22Rv1 (cell line): ENCODE results near the gene LNPK.
"Not testable (repeated sequence)": the region's sequence is repeated elsewhere in the genome, so short reads cannot be mapped to it uniquely, and the experiment has no call there.

Experiments used
- H3K27ac ChIP-seq: fragments of 450-650 bp; 2 replicates; pipeline ENCODE4 v1.5.1; 2017
- ZFX ChIP-seq: fragments of 450-650 bp; IDR thresholded peaks from 2 replicates; pipeline ENCODE4 v1.6.1; 2017; ENCODE audit warnings: antibody characterized with exemption, borderline replicate concordance
- TF ChIP-seq, protein P1 (sequence below): fragments of 450-650 bp; IDR thresholded peaks from 2 replicates; pipeline ENCODE4 v1.5.1; 2017; ENCODE audit warnings: mild to moderate bottlenecking

LNPK gene

GRCh38 chr2:175904035-175904434, 98.0 kb downstream of the LNPK start:
- no peak for TF ChIP-seq ZFX
- TF ChIP-seq, protein P1, sequence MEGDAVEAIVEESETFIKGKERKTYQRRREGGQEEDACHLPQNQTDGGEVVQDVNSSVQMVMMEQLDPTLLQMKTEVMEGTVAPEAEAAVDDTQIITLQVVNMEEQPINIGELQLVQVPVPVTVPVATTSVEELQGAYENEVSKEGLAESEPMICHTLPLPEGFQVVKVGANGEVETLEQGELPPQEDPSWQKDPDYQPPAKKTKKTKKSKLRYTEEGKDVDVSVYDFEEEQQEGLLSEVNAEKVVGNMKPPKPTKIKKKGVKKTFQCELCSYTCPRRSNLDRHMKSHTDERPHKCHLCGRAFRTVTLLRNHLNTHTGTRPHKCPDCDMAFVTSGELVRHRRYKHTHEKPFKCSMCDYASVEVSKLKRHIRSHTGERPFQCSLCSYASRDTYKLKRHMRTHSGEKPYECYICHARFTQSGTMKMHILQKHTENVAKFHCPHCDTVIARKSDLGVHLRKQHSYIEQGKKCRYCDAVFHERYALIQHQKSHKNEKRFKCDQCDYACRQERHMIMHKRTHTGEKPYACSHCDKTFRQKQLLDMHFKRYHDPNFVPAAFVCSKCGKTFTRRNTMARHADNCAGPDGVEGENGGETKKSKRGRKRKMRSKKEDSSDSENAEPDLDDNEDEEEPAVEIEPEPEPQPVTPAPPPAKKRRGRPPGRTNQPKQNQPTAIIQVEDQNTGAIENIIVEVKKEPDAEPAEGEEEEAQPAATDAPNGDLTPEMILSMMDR, result no peak
- no peak overlapping the region for H3K27ac ChIP-seq

GRCh38 chr2:175903384-175903936, 98.6 kb downstream of the LNPK start:
- H3K27ac ChIP-seq, result no peak overlapping the region
- TF ChIP-seq, protein P1, result no peak
- no peak for TF ChIP-seq ZFX

DNA sequence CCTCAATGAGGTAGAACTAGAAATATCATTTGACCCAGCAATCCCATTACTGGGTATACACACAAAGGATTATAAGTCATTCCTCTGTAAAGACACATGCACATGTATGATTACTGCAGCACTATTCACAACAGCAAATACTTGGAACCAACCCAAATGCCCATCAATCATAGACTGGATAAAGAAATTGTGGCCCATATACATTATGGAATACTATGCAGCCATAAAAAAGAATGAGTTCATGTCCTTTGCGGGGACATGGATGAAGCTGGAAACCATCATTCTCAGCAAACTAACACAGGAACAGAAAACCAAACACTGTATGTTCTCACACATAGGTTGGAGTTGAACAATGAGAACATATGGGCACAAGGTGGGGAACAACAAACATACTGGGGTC, 106.1 kb downstream of the LNPK start:
- H3K27ac ChIP-seq, result not testable (repeated sequence)

DNA sequence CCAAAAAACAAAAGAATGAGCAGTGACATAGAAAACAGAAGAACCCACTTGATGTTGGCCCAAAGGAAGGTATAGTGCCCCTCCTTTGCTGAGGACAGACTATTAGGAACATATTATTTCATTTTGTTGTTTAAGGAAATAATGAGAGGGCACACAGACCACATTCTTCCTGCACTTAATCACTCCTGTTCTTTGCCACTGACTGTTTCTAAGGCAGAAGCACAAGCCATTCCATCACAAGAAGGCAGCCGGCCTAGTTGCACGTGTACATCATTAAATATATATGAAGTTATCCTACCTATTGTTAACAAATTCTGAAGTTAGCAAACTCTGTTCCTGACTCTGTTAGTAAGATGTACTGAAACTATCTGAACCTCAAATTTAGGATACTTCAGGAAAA, 110.0 kb downstream of the LNPK start:
- H3K27ac ChIP-seq, result no peak overlapping the region
- no peak for TF ChIP-seq ZFX
- TF ChIP-seq, protein P1, result no peak

DNA sequence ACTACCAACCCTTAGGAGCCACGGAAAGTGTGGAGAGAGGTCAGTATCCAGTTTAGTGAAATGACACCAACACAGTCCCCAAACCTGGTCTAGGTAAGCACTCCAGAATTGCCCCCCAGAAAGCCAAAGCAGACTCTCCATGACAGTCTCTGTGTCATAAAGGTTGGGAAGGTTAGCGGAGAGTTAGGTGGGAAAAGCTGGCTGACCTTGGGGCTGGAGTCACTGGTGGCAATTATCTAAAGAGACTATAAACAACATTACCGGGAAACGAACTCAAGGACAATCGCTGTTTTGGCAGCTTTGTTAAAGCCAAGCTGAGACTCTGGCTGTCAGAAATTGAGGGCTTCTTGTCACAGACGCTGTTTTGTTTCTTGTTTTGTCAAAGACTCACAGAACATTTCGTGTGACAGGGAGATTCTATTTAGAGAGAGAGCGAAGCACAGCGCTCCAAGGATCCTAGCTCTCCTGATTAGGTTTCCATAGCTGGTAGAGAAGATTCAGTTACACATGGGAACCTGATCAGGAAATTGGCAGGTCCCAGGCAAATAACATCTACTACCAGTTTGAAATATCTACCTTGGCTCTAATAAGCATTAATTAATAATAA, 111.3 kb downstream of the LNPK start:
- TF ChIP-seq, protein P1, result no peak
- no peak for TF ChIP-seq ZFX
- no peak overlapping the region for H3K27ac ChIP-seq

DNA sequence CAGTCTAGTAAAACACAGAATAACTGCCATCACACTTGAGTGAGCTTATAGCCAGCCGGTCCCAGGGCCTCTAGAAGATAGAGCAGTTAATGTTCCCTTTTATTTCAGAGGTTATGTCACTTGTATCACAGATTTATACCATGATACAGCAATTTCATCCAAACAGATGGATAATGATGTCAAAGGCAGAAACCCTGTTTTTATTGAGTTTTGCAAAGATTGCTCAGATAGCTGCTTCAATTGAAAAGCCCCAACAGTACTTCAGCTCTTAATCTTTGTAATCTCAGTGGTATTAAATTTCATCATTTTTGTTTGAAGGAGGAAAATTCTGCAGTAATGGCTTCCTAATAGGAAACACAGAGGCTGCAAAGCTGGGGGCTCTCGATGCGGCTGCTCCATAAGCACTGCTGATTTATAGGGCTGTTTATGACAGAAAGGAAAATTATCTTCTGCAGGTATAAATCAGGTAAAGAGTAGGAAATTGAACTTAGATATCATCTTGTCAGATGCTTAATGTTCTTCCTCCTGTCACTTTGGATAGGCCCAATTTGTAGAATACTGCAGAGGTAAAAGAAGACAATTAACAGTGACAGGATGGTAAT, 112.3 kb downstream of the LNPK start:
- no peak overlapping the region for H3K27ac ChIP-seq
- TF ChIP-seq, protein P1, result no peak
- TF ChIP-seq ZFX, result no peak

GRCh38 chr2:175887776-175888175, 114.3 kb downstream of the LNPK start:
- no peak for TF ChIP-seq ZFX
- TF ChIP-seq, protein P1, result no peak
- H3K27ac ChIP-seq, result no peak overlapping the region
